GM21576 (cell line): Measurements from ENCODE around the gene CHCT1.

ENCODE experiments used
- ATAC-seq: cut with Tn5 transposase; IDR thresholded peaks from one replicate; pipeline ENCODE4 v1.9.1; 2021; ENCODE audit warnings: mild to moderate bottlenecking, moderate library complexity; ENCODE audit not compliant: unreplicated experiment

Gene CHCT1

GRCh38 chr17:60439501-60439900 is 17.2 kb downstream of the CHCT1 start:
- no peak for ATAC-seq

GRCh38 chr17:60442271-60443173 is 20.2 kb downstream of the CHCT1 start:
- ATAC-seq, result no peak

GRCh38 chr17:60443713-60444112 is 21.4 kb downstream of the CHCT1 start:
- no peak for ATAC-seq

GRCh38 chr17:60445144-60445543 is 22.9 kb downstream of the CHCT1 start:
- ATAC-seq, result no peak

- no peak for ATAC-seq
Observed at GRCh38 chr17:60447375-60447774, 25.1 kb downstream of the CHCT1 start.

- ATAC-seq, result no peak
Observed at GRCh38 chr17:60451071-60451470, 28.8 kb downstream of the CHCT1 start.

GRCh38 chr17:60451965-60452364 is 29.7 kb downstream of the CHCT1 start:
- ATAC-seq, result no peak

GRCh38 chr17:60455378-60455777 is 33.1 kb downstream of the CHCT1 start:
- no peak for ATAC-seq

- no peak for ATAC-seq
Observed at GRCh38 chr17:60457148-60457547, 34.9 kb downstream of the CHCT1 start.

GRCh38 chr17:60461584-60461983 is 39.3 kb downstream of the CHCT1 start:
- ATAC-seq, result no peak

GRCh38 chr17:60463157-60463835 is 41.0 kb downstream of the CHCT1 start:
- ATAC-seq, result no peak

- no peak for ATAC-seq
Observed at GRCh38 chr17:60464343-60464742, 42.1 kb downstream of the CHCT1 start.

GRCh38 chr17:60468371-60468770 is 46.1 kb downstream of the CHCT1 start:
- ATAC-seq, result no peak

GRCh38 chr17:60471451-60471850 is 49.2 kb downstream of the CHCT1 start:
- ATAC-seq, result no peak

- ATAC-seq, result no peak
Observed at GRCh38 chr17:60472449-60472848, 50.2 kb downstream of the CHCT1 start.

GRCh38 chr17:60473788-60474187 is 51.5 kb downstream of the CHCT1 start:
- ATAC-seq, result no peak
